Caki2 (cell line): Measurements from ENCODE around the gene GRIK1. TPM values are rescaled to one million over a fixed set of nuclear protein-coding genes. Genes with fewer than 3 reads are reported as not detected.
"Not testable (repeated sequence)": the region's sequence is repeated elsewhere in the genome, so short reads cannot be mapped to it uniquely, and the experiment has no call there.

Experiments
- DNase-seq: peaks from one replicate; pipeline ENCODE4 v3.0.0-alpha.2; 2015; ENCODE audit warnings: low read depth
- in situ Hi-C: cut with HindIII; loops from 2 replicates; pipeline ENCODE4 v1.10.0; 2016; ENCODE audit warnings: low sequenced_read_pairs, low pct_unique_long_range_greater_than_20kb, mixed read lengths
- total RNA-seq: library from RNA; depleted of rRNA; stranded (reverse); fragments of >200 nt; shearing (Covaris generic); gene quantifications from 2 replicates; pipeline ENCODE4 v1.2.3, GENCODE V29; 2014; ENCODE audit warnings: low replicate concordance; rRNA removed

The GRIK1 gene
- total RNA-seq, result not detected in 2 replicates

DNA sequence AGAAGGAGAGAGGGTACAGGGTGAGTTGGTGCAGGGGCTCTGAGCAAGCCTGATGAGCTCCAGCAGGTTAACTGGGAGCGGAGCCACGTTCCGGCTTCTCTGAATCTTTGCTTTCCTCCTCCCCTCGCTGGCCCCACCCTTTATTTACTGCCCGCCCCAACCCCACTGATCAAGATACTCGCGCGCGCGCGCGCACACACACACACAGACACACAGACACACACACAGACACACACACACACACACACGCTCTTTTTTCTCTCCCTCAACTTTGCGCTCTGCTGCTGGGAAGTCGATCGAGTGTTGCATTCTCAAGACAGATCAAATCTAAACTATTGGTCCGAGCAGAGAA is at the start of gene GRIK1:
Gene GRIK1, minus strand, starts transcription at position 73 of the 352 bp plus-strand sequence.
- in situ Hi-C loops, result no loop called here
- DNase-seq, result no peak

GRCh38 chr21:29987762-29988161 is 48.0 kb upstream of the GRIK1 start:
- DNase-seq, result no peak

GRCh38 chr21:29985866-29986265 is 46.1 kb upstream of the GRIK1 start:
- DNase-seq, result no peak
- in situ Hi-C loops, result no loop called here

More at GRCh38 chr21:29987762-29988161, 48.0 kb upstream of the GRIK1 start:
- in situ Hi-C loops, result no loop called here

GRCh38 chr21:29979043-29979442 is 39.2 kb upstream of the GRIK1 start:
- DNase-seq, result no peak
- in situ Hi-C loops, result no loop called here

- in situ Hi-C loops, result no loop called here
- DNase-seq, result no peak
Observed at GRCh38 chr21:29975776-29976175, 36.0 kb upstream of the GRIK1 start.

DNA sequence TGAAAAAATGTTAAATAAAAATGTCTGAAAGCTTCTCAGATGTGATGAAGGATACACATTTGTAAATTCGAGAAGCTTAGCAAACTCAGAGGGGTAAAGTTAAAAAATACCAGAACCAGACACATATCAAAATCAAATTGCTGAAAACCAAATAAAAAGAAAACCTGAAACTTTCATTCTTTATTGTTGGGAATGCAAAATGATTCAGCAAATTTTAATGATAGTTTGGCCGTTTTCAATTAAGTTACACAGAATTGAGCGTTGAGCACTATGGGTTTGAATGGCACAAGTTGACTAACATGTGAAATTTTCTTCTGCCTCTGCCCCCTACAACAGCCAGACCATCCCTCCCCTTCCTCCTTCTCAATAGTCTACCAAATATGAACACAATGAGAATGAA is 33.5 kb upstream of the GRIK1 start:
- no peak for DNase-seq
- in situ Hi-C loops, result no loop called here

DNA sequence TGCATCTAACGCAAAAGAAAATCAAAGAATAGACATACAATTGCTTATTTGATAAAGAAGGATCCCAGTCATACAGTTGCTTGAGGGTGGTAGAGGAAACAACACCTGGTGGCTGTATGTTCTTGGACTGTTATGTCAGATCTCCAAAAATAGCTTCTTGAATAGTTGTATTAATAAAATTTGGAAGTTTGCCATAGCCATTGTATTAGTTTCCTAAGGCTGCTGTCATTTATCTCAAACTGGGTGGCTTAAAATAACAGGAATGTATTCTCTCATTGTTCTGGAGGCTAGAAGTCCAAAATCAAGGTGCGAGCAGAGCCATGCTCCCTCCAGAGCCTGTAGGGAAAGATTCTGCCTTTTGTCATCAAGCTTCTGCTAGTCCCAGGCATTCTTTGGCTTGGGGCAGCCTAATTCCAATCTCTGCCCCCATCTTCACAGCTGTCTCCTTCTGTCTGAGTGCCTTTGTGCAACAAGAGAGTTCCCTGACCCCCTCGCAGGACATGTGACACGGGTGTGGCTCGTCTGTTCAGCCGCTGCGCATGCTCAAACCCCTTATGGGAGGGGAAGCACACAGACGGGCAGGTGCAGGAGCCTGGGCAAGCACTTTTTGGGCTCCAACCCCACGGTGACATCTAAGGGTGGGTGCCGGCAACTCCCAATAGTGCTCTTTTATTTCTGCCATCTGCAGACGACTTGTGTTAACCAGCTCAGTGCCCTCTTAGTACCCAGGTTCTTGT is 21.7 kb upstream of the GRIK1 start:
- in situ Hi-C loops, result no loop called here
- DNase-seq, result no peak

DNA sequence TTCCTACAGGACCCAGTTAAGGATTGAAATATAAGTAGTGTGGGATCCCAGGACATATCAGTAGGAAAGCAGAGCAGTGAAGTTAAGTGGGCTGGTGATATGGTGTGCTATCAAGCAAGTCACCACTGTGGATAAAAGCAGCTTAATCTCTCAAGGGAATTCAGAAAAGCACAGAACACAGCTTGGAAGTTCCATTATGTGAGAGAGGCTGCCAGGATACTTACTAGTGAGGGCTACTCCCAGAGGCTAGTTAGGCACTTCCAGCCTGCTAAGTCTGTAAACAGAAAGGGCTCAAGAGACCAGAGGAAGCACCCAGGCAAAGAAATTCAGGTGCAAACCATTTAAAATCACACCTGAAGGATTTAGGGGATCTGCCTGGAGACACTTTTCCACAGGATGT is 18.8 kb upstream of the GRIK1 start:
- DNase-seq, result no peak
- in situ Hi-C loops, result no loop called here

DNA sequence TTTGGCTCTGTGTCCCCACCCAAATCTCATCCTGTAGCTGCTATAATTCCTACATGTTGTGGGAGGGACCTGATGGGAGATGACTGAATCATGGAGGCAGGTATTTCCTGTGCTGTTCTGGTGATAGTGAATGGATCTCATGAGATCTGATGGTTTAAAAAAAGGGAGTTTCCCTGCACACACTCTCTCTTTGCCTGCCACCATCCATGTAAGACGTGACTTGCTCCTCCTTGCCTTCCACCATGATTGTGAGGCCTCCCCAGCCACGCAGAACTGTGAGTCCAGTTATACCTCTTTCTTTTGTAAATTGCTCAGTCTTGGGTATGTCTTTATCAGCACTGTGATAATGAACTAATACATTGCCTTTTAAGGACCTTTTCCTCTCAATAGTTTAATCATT is 18.2 kb upstream of the GRIK1 start:
- in situ Hi-C loops, DNase-seq: not testable (repeated sequence)

- DNase-seq, result no peak
- in situ Hi-C loops, result no loop called here
Observed at GRCh38 chr21:29953690-29954089, 13.9 kb upstream of the GRIK1 start.

DNA sequence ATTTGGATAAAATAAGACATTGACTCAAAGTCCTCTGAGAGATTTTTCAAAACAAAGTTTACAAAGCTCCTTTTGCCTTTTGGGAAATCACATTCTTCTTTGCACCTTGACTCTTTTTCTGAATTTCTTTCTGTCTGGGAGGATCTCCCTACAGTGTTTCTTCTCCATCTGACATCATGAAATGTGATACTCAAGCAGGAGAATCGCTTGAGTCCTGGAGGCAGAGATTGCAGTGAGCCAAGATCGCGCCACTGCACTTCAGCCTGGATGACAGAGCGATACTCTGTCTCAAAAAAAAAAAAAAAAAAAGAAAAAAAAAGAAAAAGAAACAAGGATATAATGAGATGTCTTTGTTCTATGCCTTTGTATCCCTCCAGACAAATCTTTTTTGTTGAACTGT is 13.3 kb upstream of the GRIK1 start:
- no peak for DNase-seq
- in situ Hi-C loops, result no loop called here

DNA sequence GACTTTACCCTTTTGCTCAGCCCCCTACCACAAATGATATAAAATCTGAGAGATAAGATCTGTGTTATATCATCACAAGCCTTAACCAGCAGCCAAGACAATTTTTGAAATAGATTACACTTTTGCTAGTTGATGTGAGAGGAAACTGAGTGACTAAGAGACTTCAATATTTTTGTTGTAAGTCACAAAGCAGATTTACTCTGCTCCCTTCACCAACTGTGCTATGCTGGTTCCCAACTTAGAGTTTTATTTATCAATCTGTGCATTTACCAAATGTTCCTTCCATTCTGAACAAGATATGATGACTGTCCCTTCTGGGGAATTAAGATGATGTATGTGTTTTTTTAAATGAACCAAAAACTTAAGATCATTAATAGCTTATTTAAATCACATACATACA is 12.1 kb upstream of the GRIK1 start:
- DNase-seq, result no peak
- in situ Hi-C loops, result no loop called here

DNA sequence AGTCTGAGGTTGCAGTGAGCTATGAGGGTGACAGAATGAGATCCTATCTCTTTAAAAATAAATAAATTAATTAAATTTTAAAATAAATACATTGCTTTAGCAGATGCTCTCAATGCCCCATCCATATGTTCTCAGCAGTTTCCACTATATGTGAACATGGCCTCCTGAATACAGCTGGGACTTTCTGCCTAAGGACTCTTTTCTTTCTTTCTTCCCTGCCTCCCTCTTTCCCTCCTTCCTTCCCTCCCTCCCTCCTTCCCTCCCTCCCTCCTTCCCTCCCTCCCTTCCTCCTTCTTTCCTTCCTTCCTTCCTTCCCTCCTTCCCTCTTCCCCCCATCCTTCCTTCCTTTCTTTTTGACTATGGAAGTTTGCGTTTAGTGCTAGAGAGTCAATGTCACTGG is 10.2 kb upstream of the GRIK1 start:
- in situ Hi-C loops, result no loop called here

GRCh38 chr21:29947119-29947518 is 7.3 kb upstream of the GRIK1 start:
- in situ Hi-C loops, result no loop called here
- DNase-seq, result no peak

More for the DNA sequence above, 10.2 kb upstream of the GRIK1 start:
- DNase-seq, result no peak

DNA sequence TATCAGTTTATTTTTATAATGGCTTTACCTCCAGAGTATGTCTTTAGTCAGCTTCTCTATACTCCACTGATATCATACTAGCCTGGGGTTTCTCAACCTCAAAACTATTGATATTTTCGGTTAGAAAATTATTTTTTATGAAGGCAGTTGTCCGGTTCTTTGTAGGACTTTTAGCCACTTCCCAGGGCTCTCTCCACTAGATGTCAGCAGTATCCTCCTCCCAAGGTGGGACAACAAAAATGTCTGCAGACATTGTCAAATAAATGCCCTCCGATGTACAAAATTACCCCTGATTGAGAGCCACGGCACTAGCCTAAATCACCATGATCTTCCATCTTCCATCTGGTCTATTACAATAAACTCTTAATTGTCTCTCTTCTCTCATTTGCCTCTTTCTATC is 4.1 kb upstream of the GRIK1 start:
- no peak for DNase-seq
- in situ Hi-C loops, result no loop called here

DNA sequence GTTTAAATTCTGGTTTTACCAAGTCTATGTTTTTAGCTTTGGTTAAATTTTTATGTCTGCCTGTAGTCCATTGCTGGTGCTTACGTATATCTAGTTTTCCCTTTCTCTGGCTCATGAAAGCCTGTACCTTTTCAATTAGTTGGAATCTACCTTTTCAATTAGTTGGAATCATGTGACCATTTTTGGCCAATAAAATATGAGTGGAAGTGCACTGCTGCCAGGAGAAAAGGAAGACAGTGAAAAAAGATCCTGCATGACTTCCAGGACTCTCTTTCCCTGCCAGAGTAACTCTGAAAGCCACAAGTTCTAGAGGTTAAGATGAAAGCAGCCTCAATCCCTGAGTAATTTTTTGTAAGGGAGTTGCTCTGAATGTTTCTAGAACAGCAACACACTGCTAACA is 2.2 kb upstream of the GRIK1 start:
- in situ Hi-C loops, result no loop called here
- DNase-seq, result no peak

DNA sequence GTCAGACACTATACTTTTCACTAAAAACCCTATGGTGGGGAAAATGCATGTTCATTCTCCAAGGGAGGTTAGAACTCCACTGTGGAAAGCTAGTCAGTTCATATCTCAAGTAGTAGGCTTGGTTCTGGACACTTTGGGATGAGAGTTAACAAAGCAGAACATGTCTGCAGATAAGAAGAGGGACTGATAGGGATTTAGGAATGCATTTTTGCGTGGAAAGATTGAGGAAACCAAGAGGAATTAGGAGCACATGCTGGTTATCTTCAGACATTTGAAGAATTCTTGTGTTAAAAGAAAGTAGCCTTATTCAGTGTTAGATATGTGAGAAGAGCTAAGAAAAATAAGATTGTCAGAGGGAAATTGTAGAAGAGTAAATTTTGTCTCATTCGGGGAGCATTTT is 1.2 kb upstream of the GRIK1 start:
- in situ Hi-C loops, result no loop called here

DNA sequence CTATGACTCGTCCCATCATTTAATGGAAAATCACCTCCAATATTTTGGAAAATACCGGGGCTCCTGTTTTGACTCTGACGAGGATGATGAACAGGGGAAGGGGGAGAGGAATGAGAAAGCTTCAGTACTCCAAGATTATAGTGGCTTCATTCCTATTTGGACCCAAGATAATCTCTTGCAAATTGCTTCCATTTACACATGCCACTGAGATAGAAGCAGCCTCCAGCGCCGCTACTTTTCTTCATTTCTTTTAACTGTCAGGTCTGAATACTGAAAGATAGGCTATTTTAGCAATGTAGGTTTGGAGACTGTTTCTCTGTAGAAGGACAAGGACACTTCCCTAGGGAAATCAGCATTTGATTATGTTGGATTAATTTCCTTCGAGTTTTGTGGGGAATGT is 565 bp upstream of the GRIK1 start:
- DNase-seq, result no peak
- in situ Hi-C loops, result no loop called here

More for the DNA sequence above, 1.2 kb upstream of the GRIK1 start:
- no peak for DNase-seq

DNA sequence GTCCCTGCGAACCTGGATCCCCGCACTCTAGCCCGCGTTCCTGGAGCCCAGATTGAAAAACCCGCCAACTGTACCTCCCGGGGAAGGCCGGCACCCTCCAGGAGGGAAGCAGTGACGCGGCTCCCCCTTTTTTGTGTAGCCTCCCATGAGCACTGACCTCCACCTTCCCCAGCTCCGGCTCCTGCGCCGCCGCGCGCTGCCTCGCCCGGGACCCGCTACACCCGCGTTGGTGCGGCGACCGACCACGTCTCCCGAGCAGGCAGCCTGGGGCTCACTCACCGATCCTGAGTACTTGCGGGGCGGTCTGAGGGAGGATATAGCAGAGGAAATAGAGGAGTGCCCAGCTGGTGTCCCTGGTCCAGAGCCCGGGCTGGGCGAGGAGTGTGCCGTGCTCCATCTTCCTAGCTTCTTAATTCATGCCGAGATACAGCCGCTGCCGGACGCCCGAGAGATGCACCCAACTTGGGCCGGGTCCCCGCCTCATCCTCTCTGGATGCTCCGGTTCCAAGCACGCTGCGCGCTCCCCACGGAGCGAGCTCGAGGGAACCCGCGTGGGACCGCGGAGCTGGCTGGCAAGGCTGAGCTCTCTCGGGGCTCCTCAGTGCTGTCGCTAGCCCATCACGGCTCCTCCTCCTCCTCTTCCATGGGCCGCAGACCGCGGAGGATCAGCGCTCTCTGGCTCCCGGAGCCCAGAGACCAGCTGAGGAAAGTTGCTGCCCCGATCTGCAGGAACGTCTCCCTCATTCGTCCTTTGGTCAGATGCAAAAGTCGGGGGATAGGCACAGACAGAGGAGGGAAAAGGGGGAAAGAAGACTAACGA is 482 bp downstream of the GRIK1 start:
- in situ Hi-C loops, result no loop called here
- DNase-seq, result no peak

GRCh38 chr21:29938776-29939103 is 1.1 kb downstream of the GRIK1 start:
- in situ Hi-C loops, result no loop called here

More at GRCh38 chr21:29938776-29939103, 1.1 kb downstream of the GRIK1 start:
- DNase-seq, result no peak
